ENCODE results near the gene FUT8.

FUT8 gene

DNA sequence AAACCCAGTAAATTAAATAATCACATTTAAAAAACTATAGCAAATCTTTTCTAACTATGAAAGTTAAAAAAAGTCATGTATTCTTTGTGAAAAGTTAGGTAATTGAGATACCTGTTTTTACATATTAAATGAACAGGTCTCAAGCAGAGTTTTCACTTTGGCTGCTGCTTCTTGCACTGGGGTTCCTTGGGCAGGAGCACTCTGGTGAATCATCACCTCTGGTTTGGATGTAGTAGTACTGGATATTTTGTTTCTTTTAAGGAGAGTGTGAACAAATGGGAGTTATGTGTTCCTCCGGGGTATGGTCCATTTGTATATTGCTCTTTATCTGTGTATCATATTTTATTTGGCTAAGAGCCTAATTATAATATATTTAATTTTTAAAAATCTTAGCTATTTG, 82.7 kb downstream of the FUT8 start:
- DNase-seq (ENCODE audit: low read depth), result peak; percentile 29

DNA sequence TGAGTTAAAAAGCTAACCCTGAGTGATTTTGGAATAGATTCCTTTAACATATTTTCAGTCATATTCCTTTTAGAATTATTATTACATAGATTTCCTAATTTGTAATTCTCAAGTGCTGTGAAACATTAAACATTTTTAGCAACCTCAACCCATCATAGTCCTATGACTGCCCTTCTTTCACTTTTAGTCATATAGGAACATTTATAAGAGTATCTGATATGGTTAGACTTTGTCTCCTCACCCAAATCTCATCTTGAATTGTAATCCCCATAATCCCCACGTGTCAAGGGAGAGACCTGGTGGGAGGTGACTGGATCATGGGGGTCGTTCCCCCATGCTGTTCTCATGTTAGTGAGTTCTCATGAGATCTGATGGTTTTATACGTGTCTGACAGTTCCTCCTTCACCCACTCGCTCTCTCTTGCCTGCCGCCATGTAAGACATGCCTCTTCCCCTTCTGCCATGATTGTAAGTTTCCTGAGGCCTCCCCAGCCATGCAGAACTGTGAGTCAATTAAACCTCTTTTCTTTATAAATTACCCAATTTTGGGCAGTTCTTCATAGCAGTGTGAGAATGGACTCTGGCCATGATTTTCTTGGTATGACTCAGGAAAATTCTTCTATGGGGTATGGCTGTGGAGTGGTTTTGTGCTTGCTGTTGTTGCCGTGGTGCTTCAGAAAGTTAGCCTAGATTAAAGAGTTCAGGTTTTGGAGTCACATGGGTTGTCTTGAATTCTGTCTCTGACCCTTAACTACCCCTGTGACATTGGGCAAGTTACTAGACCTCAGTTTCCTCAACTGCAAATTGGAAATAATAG, 83.9 kb downstream of the FUT8 start:
- peak; percentile 44 for DNase-seq (ENCODE audit: low read depth)

GRCh38 chr14:65499138-65499537, 86.6 kb downstream of the FUT8 start:
- no peak for DNase-seq (ENCODE audit: low read depth)

- DNase-seq (ENCODE audit: low read depth), result no peak
Observed at GRCh38 chr14:65500075-65500474, 87.5 kb downstream of the FUT8 start.

DNA sequence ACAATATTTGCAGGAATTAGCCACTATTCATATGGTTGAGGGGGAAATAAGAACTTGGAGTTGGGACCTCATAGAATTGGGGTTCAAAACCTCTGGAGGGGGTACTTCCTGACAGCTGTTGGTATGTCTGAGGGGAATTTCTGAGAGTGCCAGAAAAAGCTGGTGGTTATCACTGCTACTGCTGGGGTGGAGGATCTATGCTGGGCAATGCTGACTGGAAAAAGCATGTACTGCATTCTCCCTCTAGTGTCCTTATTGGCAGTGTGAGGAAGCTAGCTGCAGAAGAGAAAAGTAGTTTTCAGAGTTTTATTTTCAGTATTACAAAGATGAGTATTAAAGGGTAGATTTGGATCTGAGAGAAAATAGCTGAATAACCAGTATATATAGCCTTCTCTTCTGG, 88.8 kb downstream of the FUT8 start:
- no peak for DNase-seq (ENCODE audit: low read depth)

GRCh38 chr14:65502676-65503124, 90.2 kb downstream of the FUT8 start:
- DNase-seq (ENCODE audit: low read depth), result peak; percentile 77

DNA sequence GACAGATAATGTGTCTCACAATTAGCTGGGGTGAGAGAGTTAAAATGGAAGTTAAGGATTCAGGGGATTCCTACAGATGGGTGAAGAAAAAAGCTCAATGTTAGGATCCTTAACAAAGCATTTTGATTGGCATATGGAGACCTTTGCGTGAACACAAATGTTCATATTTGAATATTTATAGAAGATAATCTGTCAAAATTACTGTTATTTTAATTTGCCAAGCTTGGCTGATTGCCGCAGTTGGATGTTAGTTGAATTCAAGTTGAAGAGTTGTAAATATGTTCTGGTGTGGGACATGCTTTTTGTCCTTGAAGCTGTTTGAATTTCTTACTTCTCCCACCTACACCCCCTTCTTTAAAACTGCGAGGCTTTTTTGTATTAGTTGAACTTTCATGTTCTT, 91.2 kb downstream of the FUT8 start:
- no peak for DNase-seq (ENCODE audit: low read depth)

- DNase-seq (ENCODE audit: low read depth), result no peak
Observed at GRCh38 chr14:65506801-65507200, 94.3 kb downstream of the FUT8 start.

DNA sequence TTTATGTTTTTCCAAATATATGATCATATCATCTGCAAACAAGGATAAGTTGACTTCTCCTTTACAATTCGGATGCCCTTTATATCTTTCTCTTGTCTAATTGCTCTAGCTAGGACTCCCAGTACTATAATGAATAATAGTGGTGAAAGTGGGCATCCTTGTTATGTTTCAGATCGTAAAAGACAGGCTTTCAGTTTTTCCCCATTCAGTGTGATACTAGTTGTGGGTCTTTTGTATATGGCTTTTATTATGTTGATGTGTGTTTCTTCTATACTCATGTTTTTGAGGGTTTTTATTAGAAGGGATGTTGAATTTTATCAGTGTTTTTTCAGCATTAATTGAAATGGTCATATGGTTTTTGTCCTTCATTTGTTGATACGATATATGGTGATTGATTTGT, 97.3 kb downstream of the FUT8 start:
- no peak for DNase-seq (ENCODE audit: low read depth)

GRCh38 chr14:65513671-65514070, 101.1 kb downstream of the FUT8 start:
- DNase-seq (ENCODE audit: low read depth), result no peak

GRCh38 chr14:65517635-65518542, 105.4 kb downstream of the FUT8 start:
- DNase-seq (ENCODE audit: low read depth), result no peak

DNA sequence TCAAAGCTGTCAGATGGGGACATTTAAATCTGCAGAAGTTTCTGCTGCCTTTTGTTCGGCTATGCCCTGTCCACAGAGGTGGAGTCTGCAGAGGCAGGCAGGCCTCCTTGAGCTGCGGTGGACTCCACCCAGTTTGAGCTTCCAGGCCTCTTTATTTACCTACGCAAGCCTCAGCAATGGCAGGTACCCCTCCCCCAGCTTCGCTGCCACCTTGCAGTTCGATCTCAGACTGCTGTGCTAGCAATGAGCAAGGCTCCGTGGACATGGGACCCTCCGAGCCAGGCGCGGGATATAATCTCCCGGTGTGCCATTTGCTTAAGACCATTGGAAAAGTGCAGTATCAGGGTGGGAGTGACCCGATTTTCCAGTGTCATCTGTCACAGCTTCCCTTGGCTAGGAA, 115.5 kb downstream of the FUT8 start:
- DNase-seq (ENCODE audit: low read depth), result no peak

DNA sequence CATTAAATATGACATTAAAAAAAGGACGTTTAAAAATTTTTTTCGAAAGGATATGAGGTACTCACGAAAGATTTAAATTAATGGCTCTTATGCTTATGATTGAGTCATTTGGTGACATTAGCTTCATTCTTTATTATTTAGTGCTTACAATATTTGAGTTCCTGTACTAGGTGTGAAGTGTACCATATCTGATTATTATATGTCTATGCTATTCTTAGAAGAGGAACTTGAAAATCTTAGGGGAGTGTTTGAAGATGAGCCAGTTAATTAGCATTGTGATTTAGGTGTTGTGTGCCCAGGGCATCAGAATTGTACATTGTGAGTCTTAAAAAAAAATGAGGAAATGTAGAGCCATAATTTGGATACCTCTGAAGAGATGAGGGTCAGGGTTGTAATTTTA, 118.6 kb downstream of the FUT8 start:
- no peak for DNase-seq (ENCODE audit: low read depth)

GRCh38 chr14:65533736-65534404, 121.3 kb downstream of the FUT8 start:
- no peak for DNase-seq (ENCODE audit: low read depth)

GRCh38 chr14:65536781-65537423, 124.4 kb downstream of the FUT8 start:
- DNase-seq (ENCODE audit: low read depth), result no peak

DNA sequence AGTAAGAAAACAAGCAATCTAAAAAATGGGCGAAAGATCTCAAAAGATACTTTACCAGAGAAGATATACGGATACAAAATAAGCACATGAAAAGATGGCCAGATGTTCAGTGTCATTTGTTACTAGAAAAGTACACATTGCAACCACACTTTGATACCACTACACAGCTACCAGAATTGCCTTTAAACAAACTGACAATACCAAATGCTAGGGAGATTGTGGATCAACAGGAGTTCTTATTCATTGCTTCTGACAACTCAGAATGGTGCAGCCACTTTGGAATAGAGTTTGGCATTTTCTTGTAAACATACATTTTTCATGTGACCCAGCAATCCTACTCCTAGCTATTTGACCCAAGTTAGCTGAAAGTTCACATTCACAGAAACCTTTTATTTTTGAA, 136.3 kb downstream of the FUT8 start:
- DNase-seq (ENCODE audit: low read depth), result no peak

DNA sequence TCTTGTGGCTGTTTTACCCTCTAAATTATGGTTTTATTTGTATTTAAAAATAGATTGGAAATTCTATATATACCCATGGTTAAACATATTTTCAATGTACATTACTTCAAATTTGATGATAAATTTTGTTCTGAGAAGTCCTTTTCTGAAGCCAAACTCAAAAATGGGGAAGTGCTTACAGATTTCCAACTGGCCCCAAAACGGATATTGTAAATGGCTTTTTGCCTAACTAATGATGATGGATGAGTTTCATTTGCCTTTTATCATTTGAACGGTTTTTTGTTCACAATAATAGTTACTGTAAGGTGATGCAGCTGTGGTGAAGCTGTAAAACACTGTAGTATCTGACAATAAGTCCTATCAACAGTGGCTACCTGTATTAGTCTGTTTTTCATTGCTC, 136.9 kb downstream of the FUT8 start:
- DNase-seq (ENCODE audit: low read depth), result no peak

DNA sequence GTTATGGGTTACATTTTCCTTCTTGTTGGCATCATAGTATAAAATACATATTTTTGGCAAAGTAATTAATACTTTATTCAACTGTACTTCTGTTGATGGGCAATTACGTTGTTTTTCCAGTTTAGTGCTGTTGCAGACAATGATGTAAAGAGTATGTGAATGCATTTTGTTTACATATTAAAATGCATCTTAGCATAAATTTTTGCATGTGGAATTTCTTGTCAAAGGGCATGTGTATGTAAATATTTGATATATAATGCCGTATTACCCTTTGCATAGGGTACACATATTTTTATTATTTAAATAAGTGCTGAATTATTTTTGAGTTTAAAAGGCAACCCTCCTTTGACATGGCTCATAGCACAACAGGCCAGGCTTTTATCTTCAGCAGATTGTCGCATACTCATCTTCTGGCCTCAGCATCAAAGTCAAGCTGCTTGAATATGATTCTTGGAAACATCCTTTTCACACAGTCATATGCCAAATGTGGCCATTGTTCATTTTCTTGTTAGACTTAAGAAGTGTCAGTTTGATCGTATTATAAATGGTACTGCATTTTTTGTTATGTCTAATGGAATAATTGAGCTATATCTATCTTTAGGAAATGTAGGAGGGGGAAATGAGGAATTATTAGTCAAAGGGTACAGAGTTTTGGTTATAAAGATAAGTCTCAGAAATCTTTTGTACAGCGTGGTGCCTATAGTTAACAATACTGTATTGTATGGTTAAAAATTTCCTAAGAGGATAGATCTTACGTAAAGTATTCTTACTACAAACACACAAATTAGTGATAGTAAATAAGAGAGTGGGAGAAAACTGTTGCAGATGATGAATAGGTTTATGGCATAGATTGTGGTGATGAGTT, 138.5 kb downstream of the FUT8 start:
- DNase-seq (ENCODE audit: low read depth), result no peak

GRCh38 chr14:65552724-65553123, 140.2 kb downstream of the FUT8 start:
- no peak for DNase-seq (ENCODE audit: low read depth)

- no peak for DNase-seq (ENCODE audit: low read depth)
Observed at GRCh38 chr14:65554837-65555236, 142.3 kb downstream of the FUT8 start.

DNA sequence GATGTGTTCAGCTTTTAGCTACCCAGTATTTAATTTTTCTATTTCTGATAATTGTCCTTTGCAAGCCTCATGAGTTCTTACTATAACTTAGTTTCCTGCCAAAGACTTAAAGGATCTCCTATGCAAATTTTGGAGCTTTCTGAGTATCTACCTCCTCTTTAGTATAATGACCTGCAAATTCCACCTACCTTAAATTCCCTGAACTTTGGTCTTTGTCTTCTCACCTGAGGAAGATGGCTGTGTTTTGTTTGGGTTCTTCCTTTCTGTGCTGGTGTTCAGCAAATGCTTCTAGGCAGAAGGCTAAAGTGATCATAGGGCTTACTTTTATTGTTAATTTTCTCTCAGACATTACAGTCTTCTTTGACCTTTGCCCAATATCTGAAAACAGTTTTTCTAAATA, 142.8 kb downstream of the FUT8 start:
- no peak for DNase-seq (ENCODE audit: low read depth)

Data from EH (cell line).